Activated T-helper 1 cell treated with Interleukin-2 at 50 U/mL for 16 hours (primary cell): ENCODE measurements around the gene ACOT12.
"Not testable (repeated sequence)": the region's sequence is repeated elsewhere in the genome, so short reads cannot be mapped to it uniquely, and the experiment has no call there.

Source experiments
- DNase-seq: peaks from one replicate; pipeline ENCODE4 v3.0.0-alpha.2; 2020; ENCODE audit warnings: low read depth

Gene ACOT12

DNA sequence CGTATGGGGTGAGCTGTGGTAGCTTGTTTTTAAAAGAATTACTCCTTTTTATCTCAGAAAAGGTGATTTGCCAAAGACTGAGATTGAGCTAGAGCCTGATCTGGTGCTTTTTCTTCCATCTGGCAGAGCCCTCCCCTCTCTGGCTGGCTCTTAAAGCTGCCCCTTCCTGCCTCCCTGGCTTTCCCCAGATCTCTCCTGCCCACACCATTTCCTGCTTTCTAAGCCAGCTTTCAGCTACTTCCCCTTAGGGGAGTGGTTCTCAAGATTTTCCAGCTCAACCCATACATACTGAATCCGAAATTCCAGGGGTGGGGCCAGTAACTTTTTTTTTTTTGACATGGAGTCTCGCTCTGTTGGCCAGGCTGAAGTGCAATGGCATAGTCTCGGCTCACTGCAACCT, 4.8 kb upstream of the ACOT12 start:
- DNase-seq: no peak

DNA sequence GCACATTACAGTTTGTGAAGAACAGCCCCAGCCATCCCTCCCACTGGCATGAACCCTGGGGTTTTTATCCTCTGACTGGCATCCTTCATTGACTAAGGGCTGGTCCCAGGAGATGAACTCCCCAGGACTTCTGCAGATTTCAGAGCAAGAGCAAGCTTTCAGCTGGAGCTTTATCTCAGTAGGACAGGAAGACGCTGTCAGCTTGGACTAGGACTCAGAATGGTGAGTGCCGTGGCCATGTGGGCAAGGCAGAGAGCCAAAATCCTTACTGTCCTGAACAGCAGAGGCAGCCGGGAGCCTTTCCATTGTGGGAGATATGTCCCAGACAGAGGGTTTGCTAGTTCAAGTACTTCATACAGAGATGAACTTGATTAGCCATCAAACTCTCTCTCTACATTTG, 3.2 kb upstream of the ACOT12 start:
- DNase-seq: no peak

DNA sequence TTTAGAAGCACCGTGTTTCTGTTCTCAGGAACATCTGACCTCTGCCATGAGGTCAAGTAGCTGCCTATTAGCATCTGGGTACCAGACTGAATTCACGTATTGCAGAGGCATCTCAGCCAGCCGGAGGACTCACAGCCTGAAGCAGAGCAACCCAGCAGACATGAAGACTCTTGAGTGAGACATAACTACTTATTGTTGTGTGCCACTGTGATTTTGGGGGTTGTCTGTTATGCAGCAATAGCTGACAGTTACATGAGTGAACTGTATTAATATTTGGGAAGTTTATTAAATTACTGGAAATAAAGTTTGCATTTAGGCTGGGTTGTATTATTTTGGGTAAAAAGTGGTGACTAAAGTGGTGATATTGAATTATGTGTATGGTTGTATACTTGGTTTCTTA, 1.3 kb upstream of the ACOT12 start:
- DNase-seq: no peak

DNA sequence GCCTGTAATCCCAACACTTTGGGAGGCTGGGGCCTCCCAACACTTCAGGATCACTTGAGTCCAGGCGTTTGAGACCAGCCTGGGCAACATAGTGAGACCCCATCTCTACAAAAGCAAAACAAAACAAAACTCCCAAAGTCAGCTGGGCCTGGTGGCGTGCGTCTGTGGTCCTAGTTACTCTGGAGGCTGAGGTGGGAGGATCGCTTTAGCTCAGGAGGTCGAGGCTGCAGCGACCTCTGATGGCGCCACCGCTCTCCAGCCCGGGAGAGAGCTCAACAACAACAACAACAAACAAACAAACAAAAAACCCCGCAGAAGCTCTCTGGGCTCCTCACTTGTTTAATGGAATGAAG, 528 bp downstream of the ACOT12 start:
- no peak for DNase-seq

DNA sequence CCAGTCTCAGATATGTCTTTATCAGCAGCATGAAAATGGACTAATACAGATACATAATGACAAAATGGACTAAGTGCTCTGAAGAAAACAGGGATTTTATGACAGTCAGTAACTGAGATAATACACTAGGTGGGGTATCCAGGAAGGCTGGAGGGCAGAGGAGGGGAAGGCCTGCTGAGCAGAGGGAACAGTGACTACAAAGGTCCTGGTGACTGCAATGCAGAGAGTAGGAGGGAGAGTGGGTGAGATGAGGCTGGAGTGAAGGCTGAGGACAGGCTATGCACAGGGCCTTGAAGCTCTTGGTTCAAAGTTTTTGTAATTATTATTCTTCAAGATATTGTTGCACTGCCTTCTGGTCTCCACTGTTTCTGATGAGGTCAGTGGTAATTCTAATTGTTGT, 4.9 kb downstream of the ACOT12 start:
- DNase-seq: no peak

DNA sequence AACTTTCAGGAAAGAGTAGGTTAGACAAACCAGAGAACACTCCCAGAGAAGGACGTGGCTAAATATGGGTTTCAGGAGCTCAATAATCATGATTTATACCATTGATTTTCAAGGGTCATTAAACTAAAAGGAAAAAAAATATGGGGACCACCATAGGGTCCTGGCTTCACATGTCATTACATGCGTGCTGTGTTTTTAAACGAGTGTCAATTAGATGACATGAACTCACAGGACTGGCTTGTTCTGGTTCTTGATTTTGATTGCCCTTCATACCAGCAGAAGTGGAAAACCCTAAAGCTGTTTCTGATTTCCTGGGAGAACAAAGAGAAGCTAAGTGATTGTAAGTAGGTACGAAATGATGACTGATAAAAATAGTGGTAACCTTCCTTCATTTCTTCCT, 5.8 kb downstream of the ACOT12 start:
- DNase-seq: no peak

DNA sequence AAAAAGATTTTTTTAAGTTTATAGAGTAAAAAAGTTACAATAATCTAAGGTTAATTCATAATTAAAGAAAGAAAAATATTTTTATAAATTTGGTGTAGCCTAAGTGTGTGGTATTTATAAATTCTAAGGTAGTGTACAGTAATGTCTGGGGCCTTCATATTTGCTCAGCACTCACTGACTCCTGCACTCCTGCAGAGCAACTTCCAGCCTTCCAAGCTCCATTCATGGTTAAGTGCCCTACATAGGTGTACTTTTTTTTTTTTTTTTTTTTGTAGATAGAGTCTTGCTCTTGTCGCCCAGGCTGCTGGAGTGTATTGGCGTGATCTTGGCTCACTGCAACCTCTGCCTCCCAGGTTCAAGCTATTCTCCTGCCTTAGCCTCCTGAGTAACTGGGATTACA, 10.1 kb downstream of the ACOT12 start:
- no peak for DNase-seq

DNA sequence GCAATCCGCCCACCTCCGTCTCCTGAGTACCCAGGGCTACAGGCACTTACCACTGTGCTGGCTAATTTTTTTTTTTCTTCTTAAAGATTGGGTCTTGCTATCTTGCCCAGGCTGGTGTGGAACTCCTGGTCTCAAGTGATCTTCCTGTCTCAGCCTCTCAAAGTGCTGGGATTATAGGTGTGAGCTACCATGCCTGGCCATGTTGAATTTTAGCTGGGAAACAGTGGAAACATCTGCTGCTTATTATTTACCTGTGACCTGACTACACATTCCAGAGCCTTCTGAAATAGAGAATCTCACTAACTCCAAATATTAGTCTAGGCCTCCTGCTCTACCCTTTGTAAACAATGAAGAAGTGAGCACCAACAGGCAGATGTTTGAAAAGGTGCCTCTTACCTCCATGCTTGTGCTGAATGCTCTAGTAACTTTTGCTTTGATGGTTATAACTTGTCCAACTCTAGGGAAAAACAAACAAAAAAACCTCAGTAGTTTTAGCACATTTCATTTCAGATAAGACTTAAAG, 22.5 kb downstream of the ACOT12 start:
- no peak for DNase-seq

DNA sequence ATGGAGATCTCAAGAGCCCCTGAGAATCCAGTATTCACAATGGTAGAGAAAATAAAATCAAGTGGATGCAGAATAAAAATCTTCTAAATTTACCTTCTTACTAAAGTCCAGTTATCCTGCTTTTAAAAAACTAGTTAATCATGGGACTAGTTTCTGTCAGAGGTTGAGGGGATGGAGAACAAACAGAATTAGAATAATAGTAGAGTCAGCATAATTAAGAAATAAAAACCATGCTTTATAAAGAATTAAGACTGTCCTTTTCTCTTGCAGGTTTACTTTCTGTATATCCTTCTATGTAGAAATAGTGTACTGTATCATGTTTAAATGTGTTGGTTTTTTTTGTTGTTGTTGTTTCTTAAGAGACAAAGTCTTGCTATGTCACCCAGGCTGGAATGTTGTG, 23.0 kb downstream of the ACOT12 start:
- no peak for DNase-seq

DNA sequence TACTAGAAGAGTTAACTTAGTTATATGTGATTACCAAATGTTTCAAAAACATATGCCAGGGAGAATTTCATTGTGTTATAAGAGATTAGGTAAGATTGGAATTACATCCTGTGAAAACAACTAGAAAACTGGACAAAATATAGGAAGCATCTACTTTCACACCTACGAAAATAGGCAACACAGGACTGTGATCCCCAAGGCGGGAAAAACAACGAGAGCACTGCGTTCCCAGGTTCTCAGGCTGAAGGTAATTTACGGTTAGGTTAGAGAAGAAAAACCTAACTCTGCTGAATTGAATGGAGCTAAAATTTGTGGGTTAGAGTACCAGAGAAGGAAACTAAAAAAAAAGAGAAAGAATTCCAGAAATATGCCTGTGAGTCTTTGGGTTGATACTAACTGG, 28.4 kb downstream of the ACOT12 start:
- no peak for DNase-seq

DNA sequence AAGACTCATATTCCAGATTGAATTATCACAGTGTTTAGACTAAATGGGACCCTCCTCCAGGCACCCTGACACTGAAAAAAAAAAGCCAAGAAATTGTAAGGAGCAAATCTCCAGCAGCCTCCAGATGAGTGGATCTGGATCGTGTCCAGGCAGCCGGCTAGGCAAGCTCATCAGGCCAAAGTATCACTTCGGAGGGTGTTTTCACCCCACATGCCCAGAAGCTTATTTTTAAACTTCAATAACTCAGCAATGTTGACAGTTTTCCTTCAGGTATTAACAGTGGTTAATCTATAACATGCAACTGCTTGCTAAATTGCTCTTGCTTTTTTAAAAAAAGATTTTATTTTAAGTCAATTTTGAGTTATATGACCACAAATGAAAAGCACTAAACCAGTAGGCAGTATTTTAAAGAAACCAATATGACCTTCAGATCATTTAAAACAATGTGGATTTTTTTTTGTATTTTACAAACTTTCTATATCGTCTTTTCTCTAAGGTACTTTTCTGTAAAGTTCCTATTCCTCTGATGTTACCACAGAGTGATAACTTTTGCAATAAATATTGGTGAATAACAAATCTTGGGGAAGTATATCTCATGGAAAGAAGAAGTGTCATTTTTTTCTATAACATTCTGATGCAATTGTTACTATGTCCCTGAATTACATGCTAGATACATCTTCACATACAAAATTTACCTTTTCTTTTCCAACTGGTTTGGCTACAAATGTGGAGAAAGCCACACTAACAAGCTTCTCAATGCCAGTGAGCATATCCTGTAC, 30.7 kb downstream of the ACOT12 start:
- DNase-seq: no peak

DNA sequence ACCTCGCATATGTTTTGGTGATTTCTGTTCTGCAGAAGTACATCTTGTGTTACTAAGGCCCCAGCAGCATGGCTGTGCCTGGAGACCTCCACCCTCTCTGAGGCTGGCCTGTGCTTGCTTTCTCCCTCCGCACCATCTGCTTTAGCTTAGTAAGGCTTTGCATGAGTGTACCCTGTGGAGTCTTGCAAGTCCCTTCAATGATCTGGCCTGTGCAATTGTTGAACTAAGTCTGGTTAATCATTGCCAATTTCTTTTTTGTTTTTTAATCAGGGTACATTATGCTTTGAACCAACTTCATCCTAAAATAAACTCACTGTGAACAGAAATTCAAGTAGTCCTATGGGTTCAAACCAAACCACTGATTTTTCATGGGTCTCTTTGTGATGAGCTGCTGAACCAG, 32.3 kb downstream of the ACOT12 start:
- no peak for DNase-seq

DNA sequence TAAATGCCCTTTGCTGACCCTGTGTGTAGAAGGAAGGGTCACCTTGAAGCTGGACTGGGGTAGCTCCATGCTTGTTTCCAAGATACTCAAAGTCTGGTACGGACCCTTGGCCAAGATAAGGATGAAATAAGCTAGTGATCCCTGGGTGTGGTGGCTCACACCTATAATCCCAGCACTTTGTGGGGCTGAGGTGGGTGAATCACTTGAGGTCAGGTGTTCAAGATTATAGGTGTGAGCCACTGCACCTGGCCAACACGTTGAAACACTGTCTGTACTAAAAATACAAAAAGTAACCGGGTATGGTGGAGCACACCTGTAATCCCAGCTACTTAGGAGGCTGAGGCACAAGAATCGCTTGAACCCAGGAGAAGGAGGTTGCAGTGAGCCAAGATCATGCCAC, 33.3 kb downstream of the ACOT12 start:
- DNase-seq: no peak

DNA sequence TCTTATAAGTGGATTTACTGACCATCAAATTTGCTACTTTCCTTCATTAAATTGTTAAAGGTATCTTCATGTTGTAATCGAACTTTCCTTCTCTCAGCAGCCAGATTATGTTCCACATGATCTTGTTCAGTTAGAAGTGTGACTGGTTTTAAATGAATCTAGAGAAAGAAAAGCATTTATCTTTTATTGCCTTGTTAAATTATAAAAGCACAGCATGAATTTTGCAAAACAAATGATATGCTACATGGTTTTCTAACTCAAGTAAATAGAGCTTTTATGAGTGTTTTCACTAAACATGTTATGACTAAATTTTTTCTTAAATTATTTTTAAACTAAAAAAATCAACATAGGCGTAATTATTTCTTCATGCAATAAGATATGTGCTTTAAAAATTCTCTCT, 34.1 kb downstream of the ACOT12 start:
- DNase-seq: no peak

DNA sequence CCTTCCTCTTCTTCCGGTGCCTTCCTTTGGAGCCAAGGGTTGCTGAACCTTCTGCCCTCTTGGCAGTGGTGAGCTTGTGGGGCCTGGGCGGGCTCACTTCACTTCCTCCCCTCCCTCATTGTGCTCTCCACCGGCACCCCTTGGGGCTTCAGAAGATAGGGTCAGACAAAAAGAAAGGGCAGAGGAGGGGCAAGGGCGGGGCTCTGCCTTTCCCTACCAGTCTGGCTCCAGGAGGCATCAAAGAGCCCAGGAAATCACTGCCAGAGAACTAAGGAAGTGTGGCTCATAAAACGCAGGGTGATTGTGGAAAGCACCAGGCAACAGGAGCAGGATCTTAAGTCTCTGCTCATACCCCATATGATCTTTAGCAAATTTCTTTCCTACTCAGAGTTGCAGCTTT, 34.8 kb downstream of the ACOT12 start:
- no peak for DNase-seq

DNA sequence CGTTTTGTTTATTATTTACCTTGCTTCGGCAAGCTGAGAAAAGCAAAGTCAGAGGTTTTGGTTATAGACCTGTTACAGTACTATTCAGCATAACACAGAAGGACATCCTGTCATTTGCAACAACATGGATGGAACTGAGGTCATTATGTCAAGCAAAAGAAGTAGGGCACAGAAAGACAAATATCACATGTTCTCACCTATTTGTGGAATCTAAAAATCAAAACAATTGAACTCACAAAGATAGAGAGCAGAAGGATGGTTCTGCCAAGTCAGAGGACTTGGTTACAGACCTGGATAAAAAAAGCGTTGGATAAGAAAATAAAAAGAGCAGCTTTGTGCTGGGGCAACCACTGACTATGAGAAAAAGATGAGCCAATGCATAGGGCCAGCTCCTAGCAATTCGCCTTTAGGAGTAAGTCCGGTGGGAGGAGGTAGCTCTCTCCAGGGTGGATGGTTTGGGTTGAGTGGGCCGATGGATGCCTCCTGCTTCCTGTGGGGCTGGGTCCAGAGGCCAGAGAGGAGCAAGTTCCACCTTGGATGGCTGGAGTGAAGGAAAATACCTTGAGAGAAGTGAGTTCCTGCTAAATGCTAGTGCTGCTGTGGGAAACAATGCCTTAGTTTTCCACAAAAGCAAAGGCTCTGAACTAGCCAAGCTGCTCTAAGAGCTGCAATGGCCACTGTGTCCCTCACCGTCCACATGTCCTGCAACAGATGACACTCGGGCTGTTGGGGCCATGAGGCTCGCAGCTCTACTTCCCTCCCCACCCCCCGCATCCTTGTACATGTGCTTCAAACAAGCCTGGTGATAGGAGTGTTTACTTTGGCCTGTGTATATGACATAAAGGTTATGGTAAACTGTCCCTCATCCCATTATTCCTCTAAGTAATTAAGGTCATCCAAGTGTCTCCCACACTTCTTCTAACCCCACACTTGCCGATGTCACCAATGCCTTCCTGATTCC, 38.4 kb downstream of the ACOT12 start:
- no peak for DNase-seq

DNA sequence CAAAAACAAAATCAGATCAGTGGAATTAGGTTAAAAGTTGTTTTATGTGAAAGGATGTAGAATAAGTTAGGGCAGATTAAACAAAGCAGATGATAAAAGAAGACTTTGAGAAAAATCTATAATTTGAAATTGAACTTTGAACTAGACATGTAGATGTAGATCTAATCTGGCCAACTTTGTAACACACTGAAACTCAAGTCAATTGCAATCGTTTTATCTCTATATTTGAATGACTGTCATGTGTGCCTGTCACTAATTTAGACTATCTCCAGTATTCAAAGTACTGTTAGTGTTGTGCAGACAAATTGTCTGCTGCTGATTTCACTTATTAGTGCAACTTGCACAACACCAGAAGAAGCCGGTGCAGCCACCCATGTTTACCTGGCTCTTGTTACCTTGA, 39.8 kb downstream of the ACOT12 start:
- DNase-seq: no peak

DNA sequence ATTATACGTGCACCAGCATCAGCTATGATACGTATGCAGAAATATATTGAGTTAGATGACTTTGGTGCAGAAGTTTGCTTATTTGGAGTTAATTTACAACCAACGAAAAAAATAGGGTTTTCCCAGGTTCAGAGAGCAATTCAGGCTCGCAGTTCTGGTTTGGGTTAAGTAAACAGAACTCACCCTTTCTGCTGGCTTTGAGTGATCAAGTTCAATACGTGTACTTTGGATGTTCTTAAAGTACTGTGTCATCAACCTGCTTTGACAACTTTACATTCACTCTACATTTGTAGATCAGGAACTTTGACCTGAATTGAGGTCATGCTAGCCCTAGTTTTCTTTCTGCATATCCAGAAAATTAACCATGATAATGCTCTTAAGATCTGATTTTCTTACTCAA, 40.7 kb downstream of the ACOT12 start:
- no peak for DNase-seq

DNA sequence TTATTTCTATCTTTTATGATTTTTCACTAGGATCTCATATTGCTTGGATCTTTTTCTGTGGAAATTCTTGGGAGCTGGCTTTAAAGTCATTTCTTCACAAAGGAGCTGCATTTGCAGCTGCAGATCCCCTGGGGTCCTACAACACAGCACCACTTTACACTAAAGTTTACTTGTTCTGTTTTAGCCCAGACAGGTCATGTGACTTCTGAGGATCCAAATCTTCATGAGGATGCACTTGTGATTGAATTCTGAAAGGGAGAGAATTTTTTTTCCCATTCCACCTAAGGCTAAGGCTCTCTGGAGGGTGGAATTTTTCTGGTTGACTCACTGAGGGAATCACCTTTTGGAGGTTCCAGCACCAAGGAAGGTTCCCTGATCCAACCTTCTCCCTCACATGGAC, 43.4 kb downstream of the ACOT12 start:
- DNase-seq: no peak

DNA sequence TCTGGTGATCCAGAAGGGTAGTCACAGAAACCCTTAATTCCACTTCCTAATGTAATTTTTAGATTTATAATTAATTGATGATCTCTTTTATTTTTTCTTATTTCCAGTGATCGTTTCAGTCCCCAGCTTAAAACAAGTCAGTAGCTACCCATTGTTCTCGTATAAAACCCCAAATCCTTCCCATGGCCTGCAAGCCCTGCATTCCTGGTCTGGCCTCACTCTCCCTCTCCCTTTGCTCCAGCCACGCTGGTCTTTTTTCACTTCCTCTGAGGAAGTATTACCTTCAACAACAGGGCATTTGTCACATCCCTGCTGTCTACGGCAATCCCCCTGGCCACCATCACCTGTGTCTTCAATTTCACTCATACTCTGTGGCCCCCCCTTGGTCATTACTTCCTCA, 44.8 kb downstream of the ACOT12 start:
- DNase-seq: no peak

DNA sequence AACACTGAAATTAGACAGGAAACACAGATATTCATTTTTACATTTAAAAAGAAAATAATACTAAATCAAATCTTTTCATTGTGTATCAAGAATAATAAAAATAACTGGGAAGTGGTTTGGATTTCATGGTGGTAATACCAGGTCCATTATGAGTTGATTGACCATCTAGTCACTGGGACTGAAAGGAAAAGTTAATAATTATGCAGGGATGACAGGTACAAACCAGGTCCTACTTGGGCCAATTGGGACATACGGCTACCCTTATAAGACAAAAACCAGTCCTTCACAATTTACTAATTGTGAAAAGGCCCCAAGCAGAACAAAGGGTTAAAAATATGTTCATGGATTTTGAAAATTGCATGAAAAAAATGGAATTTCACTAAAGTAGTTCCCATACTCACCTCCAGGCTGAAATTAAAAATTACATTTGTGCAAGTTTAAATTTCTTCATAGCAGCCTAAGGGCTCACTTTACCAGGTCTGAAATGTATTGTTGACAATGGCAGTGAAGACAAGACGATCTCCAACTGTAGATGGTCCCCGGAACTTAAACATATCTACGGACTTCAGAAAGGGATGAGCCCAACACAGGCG, 48.4 kb downstream of the ACOT12 start:
- no peak for DNase-seq

DNA sequence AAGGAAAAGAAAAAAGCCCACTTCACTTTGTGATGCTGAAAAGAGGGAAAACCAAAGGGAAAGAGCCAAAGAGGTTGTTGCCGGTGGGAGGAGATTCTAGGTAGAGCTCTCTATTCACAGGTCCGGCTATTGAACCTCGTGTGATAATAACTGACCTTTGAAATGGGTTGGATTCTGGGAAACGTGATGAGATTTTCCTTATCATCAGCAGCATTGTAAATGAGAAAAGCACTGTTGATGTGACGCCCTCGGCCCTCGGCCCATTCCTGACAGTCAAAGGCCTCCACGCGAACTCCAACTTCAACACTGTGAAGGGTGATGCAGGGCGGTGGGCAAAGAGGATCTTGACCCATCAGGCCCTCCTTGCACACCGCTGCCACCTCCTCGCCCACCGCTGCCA, 49.2 kb downstream of the ACOT12 start:
- DNase-seq: no peak

DNA sequence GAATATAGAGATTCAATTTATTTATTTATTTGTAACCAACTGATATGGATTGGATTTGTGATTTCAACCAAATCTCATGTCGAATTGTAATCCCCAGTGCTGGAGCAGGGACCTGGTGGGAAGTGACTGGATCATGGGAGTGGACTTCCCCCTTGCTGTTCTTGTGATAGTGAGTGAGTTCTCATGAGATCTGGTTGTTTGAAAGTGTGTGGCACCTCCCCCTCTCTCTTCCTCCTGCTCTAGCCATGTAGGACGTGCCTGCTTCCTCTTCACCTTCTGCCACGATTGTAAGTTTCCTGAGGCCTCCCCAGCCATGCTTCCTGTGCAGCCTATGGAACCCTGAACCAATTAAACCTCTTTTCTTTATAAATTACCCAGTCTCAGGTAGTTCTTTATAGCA, 55.7 kb downstream of the ACOT12 start:
- not testable (repeated sequence) for DNase-seq
